H1 (cell line): ENCODE results near the gene ALOX15. TPM values are rescaled to one million over a fixed set of nuclear protein-coding genes. Genes with fewer than 3 reads are reported as not detected.

Experiments
- CTCF ChIA-PET: fragments of 300-600 bp; sonication (Branson Sonifier 250); formaldehyde crosslinking; loops from one replicate; lab custom pipeline; 2021; ENCODE audit not compliant: partially characterized antibody; lab: Charles Lee
- POLR2A ChIA-PET: fragments of 300-600 bp; sonication (Branson Sonifier 250); formaldehyde crosslinking; loops from one replicate; lab custom pipeline; 2021; ENCODE audit warnings: inconsistent platforms; ENCODE audit not compliant: partially characterized antibody; lab: Charles Lee
- DNase-seq, 2 experiments: peaks; one replicate each; pipeline versions ENCODE4 v3.0.0 to v3.0.0-alpha.2; 2010 to 2022; ENCODE audit warnings: low spot score in 2 of 2, low read depth in 1 of 2, mixed read lengths in 1 of 2
- FAIRE-seq: peaks from 2 replicates; lab custom pipeline; 2011; peaks lifted over from hg19 to GRCh38; lab: Jason Lieb, UNC
- H2AFZ ChIP-seq: 2 replicates; pipeline ENCODE4 v1.8.1; 2012; ENCODE audit warnings: low read length, inconsistent platforms
- H2AK5ac ChIP-seq: 2 replicates; pipeline ENCODE4 v1.6.1; 2013; ENCODE audit warnings: low read depth, low read length
- H2BK120ac ChIP-seq: replicated peaks from 2 replicates; pipeline ENCODE3; 2013; ENCODE audit warnings: low read depth, low read length, inconsistent platforms
- H2BK12ac ChIP-seq: 2 replicates; pipeline ENCODE4 v1.6.1; 2013; ENCODE audit warnings: low read depth, low read length
- H2BK15ac ChIP-seq: 2 replicates; pipeline ENCODE4 v1.6.1; 2013; ENCODE audit warnings: low read length
- H2BK20ac ChIP-seq: 2 replicates; pipeline ENCODE4 v1.6.1; 2013; ENCODE audit warnings: low read length
- H2BK5ac ChIP-seq: 2 replicates; pipeline ENCODE4 v1.6.1; 2013; ENCODE audit warnings: low read depth, low read length
- H3K14ac ChIP-seq: 2 replicates; pipeline ENCODE4 v1.6.1; 2013; ENCODE audit warnings: inconsistent platforms; ENCODE audit not compliant: insufficient read length
- H3K18ac ChIP-seq: 2 replicates; pipeline ENCODE4 v1.6.1; 2013; ENCODE audit warnings: low read length; ENCODE audit errors: extremely low read depth
- H3K23ac ChIP-seq: 2 replicates; pipeline ENCODE4 v1.6.1; 2013; ENCODE audit warnings: inconsistent platforms; ENCODE audit not compliant: insufficient read length
- H3K23me2 ChIP-seq: 2 replicates; pipeline ENCODE4 v1.6.1; 2013; ENCODE audit warnings: low read depth, low read length
- H3K27ac ChIP-seq: 2 replicates; pipeline ENCODE4 v1.6.1; 2011; ENCODE audit warnings: low read depth, low read length, inconsistent platforms
- H3K27me3 ChIP-seq, 4 experiments: replicated peaks in 1 of 4; 1 replicate in 1 of 4; 2 replicates in 3 of 4; pipeline versions ENCODE4 v1.6.1 to v1.8.1; 2011 to 2013; ENCODE audit warnings: low read length in 3 of 4, mild to moderate bottlenecking in 3 of 4, inconsistent platforms in 2 of 4, mixed read lengths in 2 of 4, moderate library complexity in 1 of 4; ENCODE audit not compliant: control insufficient read depth in 3 of 4, insufficient read depth in 3 of 4; ENCODE audit errors: extremely low read depth in 1 of 4
- H3K36me3 ChIP-seq, 4 experiments: 2 replicates each; pipeline versions ENCODE4 v1.6.1 to v1.8.1; 2011 to 2013; ENCODE audit warnings: mild to moderate bottlenecking in 4 of 4, low read length in 3 of 4, moderate library complexity in 2 of 4, control low read depth in 1 of 4, inconsistent platforms in 1 of 4; ENCODE audit not compliant: insufficient read depth in 4 of 4, control insufficient read depth in 2 of 4
- H3K4ac ChIP-seq: replicated peaks from 2 replicates; pipeline ENCODE3; 2013; ENCODE audit warnings: low read length, low read depth, mixed read lengths, inconsistent platforms; ENCODE audit not compliant: insufficient read length
- H3K4me1 ChIP-seq, 4 experiments: replicated peaks in 1 of 4; 1 replicate in 1 of 4; 2 replicates in 3 of 4; pipeline versions ENCODE4 v1.6.1 to v1.8.1; 2011 to 2013; ENCODE audit warnings: low read length in 3 of 4, inconsistent platforms in 2 of 4, mixed read lengths in 1 of 4; ENCODE audit not compliant: insufficient read depth in 4 of 4, control insufficient read depth in 3 of 4
- H3K4me2 ChIP-seq, 2 experiments: 2 replicates each; pipeline versions ENCODE4 v1.6.1 to v1.8.1; 2011 to 2013; ENCODE audit warnings: low read depth in 2 of 2, low read length in 2 of 2, control low read depth in 1 of 2, inconsistent platforms in 1 of 2, mild to moderate bottlenecking in 1 of 2; ENCODE audit not compliant: insufficient read depth in 1 of 2
- H3K4me3 ChIP-seq, 4 experiments: fragments of 200-600, 300-600 bp in 1 of 4; sonication (generic), shearing (Covaris generic), sonication (Bioruptor Twin) in 1 of 4; 2 replicates each; pipeline versions ENCODE4 v1.5.1 to v1.8.1; 2011 to 2016; ENCODE audit warnings: low read length in 4 of 4, low read depth in 3 of 4, control low read depth in 2 of 4, inconsistent platforms in 2 of 4, mild to moderate bottlenecking in 2 of 4, mixed read lengths in 1 of 4, moderate library complexity in 1 of 4; ENCODE audit not compliant: insufficient read depth in 2 of 4; ENCODE audit errors: extremely low read depth in 1 of 4
- H3K56ac ChIP-seq: replicated peaks from 2 replicates; pipeline ENCODE3; 2013; ENCODE audit warnings: low read depth, mild to moderate bottlenecking, mixed read lengths, low read length, inconsistent platforms; ENCODE audit not compliant: insufficient read length
- H3K79me1 ChIP-seq: 2 replicates; pipeline ENCODE4 v1.6.1; 2013; ENCODE audit warnings: low read depth, low read length, control low read depth
- H3K79me2 ChIP-seq, 2 experiments: 2 replicates each; pipeline versions ENCODE4 v1.6.1 to v1.8.1; 2012 to 2013; ENCODE audit warnings: low read length in 2 of 2, mild to moderate bottlenecking in 2 of 2, inconsistent platforms in 1 of 2; ENCODE audit not compliant: insufficient read depth in 2 of 2, control insufficient read depth in 1 of 2
- H3K9ac ChIP-seq, 4 experiments: replicated peaks in 1 of 4; 1 replicate in 1 of 4; 2 replicates in 3 of 4; pipeline versions ENCODE4 v1.6.1 to v1.8.1; 2011 to 2013; ENCODE audit warnings: low read depth in 3 of 4, low read length in 3 of 4, control low read depth in 2 of 4, mild to moderate bottlenecking in 2 of 4, moderate library complexity in 2 of 4, inconsistent platforms in 1 of 4; ENCODE audit errors: extremely low read depth in 1 of 4
- H3K9me3 ChIP-seq, 2 experiments: 2 replicates each; pipeline versions ENCODE4 v1.6.1 to v1.8.1; 2012 to 2013; ENCODE audit warnings: mild to moderate bottlenecking in 2 of 2, moderate library complexity in 2 of 2, control low read depth in 1 of 2, inconsistent platforms in 1 of 2, low read depth in 1 of 2, low read length in 1 of 2, mixed read lengths in 1 of 2; ENCODE audit not compliant: insufficient read depth in 2 of 2
- H4K20me1 ChIP-seq, 2 experiments: replicated peaks in 1 of 2; 2 replicates each; pipeline versions ENCODE3 to v1.8.1; 2011 to 2013; ENCODE audit warnings: inconsistent platforms in 2 of 2, low read length in 2 of 2, mild to moderate bottlenecking in 1 of 2; ENCODE audit not compliant: insufficient read depth in 2 of 2, control insufficient read depth in 1 of 2
- H4K5ac ChIP-seq: 2 replicates; pipeline ENCODE4 v1.6.1; 2013; ENCODE audit warnings: low read length, low read depth, mixed read lengths, inconsistent platforms; ENCODE audit not compliant: insufficient read length
- H4K8ac ChIP-seq: 2 replicates; pipeline ENCODE4 v1.8.0; 2013; ENCODE audit warnings: mild to moderate bottlenecking, moderate library complexity, low read length, inconsistent platforms; ENCODE audit not compliant: insufficient read depth; ENCODE audit errors: extremely low read depth
- H4K91ac ChIP-seq: replicated peaks from 2 replicates; pipeline ENCODE3; 2013; ENCODE audit warnings: low read length, mixed read lengths, inconsistent platforms; ENCODE audit not compliant: insufficient read length
- KDM4A ChIP-seq: IDR thresholded peaks from one replicate; pipeline ENCODE4 v1.7.1; 2012; ENCODE audit warnings: low read depth, mild to moderate bottlenecking, moderate library complexity, low read length, inconsistent platforms; ENCODE audit not compliant: severe bottlenecking
- TEAD4 ChIP-seq: IDR thresholded peaks from 2 replicates; pipeline ENCODE4 v1.6.1; 2012; ENCODE audit warnings: low read depth, low read length, inconsistent platforms, mixed read lengths
- WGBS, 2 experiments: shearing (Covaris generic) in 1 of 2; methylation state at CpG; one replicate each; pipeline versions ENCODE4 v1.1.6 to v1.1.7; 2013 to 2015; ENCODE audit warnings: low lambda C conversion rate in 2 of 2, mixed read lengths in 2 of 2, inconsistent platforms in 1 of 2, low coverage in 1 of 2, missing lambda C conversion rate in 1 of 2; ENCODE audit not compliant: insufficient replicate concordance in 2 of 2, insufficient coverage in 1 of 2, insufficient read length in 1 of 2; ENCODE audit errors: extremely low coverage in 1 of 2, missing lambda C conversion rate in 1 of 2; 5-methylcytosine and 5-hydroxymethylcytosine counted together
- polyA plus RNA-seq, 7 experiments: library from polyadenylated mRNA; depleted of rRNA in 3 of 7; stranded (reverse) in 5 of 7; unstranded in 2 of 7; fragments of >200 nt in 5 of 7; fragments of 200-250 nt in 2 of 7; gene quantifications; 1 replicate in 5 of 7; 2 replicates in 1 of 7; 4 replicates in 1 of 7; pipeline versions ENCODE4 v1.2.1 to v1.2.3, GENCODE V29; 2011 to 2013; ENCODE audit warnings: missing spikeins in 2 of 7, mixed read lengths in 2 of 7
- total RNA-seq: library from RNA; stranded (reverse); fragmentation: NEBNext Ultra II Directional; extraction: Animal tissue kit (Norgen Biotek cat#: 25700); gene quantifications from 2 replicates; pipeline ENCODE4 v1.2.1, GENCODE V29; 2021

Gene ALOX15
- total and polyA plus RNA-seq, 2 of the 8 experiments (the other 6 are each of a cell fraction or from before 2014, with no cell fraction given): 1.5 to 1.7 TPM

GRCh38 chr17:4635823-4636375, 5.6 kb downstream of the ALOX15 start:
- peak; percentile 25 for TF ChIP-seq KDM4A
- no peak for TF ChIP-seq TEAD4
- no peak overlapping the region for H2BK120ac ChIP-seq
- H3K9ac ChIP-seq: no peak overlapping the region
- peak overlapping the region; percentile 72; the same call in 1 of the 2 replicates for H2BK15ac ChIP-seq
- no peak overlapping the region for H3K23ac ChIP-seq
- H3K9me3 ChIP-seq: no peaks in the 10 kb centered on the region
- H2BK12ac ChIP-seq: peak overlapping the region; percentile 87; the same call in 1 of the 2 replicates
- no peak overlapping the region for H3K27ac ChIP-seq
- peak overlapping the region; percentile 39 to 53; a peak in 3 of 4 replicates for H3K4me2 ChIP-seq
- H2AFZ ChIP-seq: peak overlapping the region; percentile 70
- no peak for DNase-seq
- H3K4me3 ChIP-seq: peak overlapping the region in 1 of 4 experiments; percentile 25; a peak in 1 of 8 replicates
- no peaks in the 10 kb centered on the region for H3K36me3 ChIP-seq
- no peak overlapping the region for H3K14ac ChIP-seq
- no peaks in the 10 kb centered on the region for H3K79me2 ChIP-seq
- H4K20me1 ChIP-seq: no peaks in the 10 kb centered on the region
- H2BK20ac ChIP-seq: peak overlapping the region; percentile 80; the same call in 1 of the 2 replicates
- H3K79me1 ChIP-seq: no peaks in the 10 kb centered on the region
- H3K27me3 ChIP-seq: peaks cover 9 to 39% (median 27%) of the 10 kb centered on the region in 4 experiments
- peaks cover 7 to 33% (median 17%) of the 10 kb centered on the region in 4 experiments for H3K4me1 ChIP-seq
- H4K91ac ChIP-seq: no peak overlapping the region
- peak overlapping the region; percentile 66; the same call in 1 of the 2 replicates for H2BK5ac ChIP-seq
- H4K5ac ChIP-seq: no peak overlapping the region
- H3K4ac ChIP-seq: no peak overlapping the region
- 19% methylated on average over 7 of the region's 10 CpGs; no CpG with 5 or more reads in 1 of the 2 experiments for WGBS, 2 experiments
- H2AK5ac ChIP-seq: no peak overlapping the region
- ChIA-PET CTCF (interaction anchor here (0.8 to 2.1 kb wide), 5 partner anchors 14 to 75 kb away, joined by 3 to 11 read pairs (median 4); no protein-coding TSS in a partner anchor), POLR2A (interaction anchor here (1.3 kb wide), 1 partner anchor 51 kb away, joined by 3 read pairs; the partner anchor contains the start of gene SMTNL2)
- peak overlapping the region; percentile 71 for H3K18ac ChIP-seq
- H3K23me2 ChIP-seq: peaks cover 5% of the 10 kb centered on the region; the same call in 1 of the 2 replicates
- no peak overlapping the region for H3K56ac ChIP-seq
- FAIRE-seq: peak; percentile 69
- H4K8ac ChIP-seq: no peak overlapping the region; the same call in 1 of the 2 replicates
